Stomach (tissue), 4 donors: ENCODE data around the gene CYBA.

Experiments
- CTCF ChIP-seq, 7 experiments: fragments of 450-650 bp in 4 of 7; fragments of 200-600 bp in 3 of 7; sonication (generic) in 3 of 7; IDR thresholded peaks; one replicate each; pipeline ENCODE4 v1.5.1; 2016 to 2019; ENCODE audit warnings: antibody characterized with exemption in 7 of 7, control low read depth in 2 of 7, mild to moderate bottlenecking in 1 of 7
- EP300 ChIP-seq: sonication (generic); formaldehyde crosslinking; IDR thresholded peaks from one replicate; pipeline ENCODE4 v1.6.1; 2017; ENCODE audit warnings: antibody characterized with exemption
- POLR2A ChIP-seq, 4 donors: fragments of 450-650 bp; IDR thresholded peaks; one replicate each; pipeline ENCODE4 v1.6.1; 2016; ENCODE audit warnings: antibody characterized with exemption in 4 of 4, control low read depth in 2 of 4, mild to moderate bottlenecking in 1 of 4, moderate library complexity in 1 of 4
- POLR2AphosphoS5 ChIP-seq, 3 donors: sonication (generic); formaldehyde crosslinking; IDR thresholded peaks; one replicate each; pipeline ENCODE4 v1.6.1; 2016; ENCODE audit warnings: antibody characterized with exemption in 3 of 3

- TF ChIP-seq POLR2AphosphoS5 (IDR thresholded peaks at IDR 0.05) = no peak
- TF ChIP-seq EP300 = no peak
- no peak for TF ChIP-seq CTCF (IDR thresholded peaks at IDR 0.05)
- no peak for TF ChIP-seq POLR2A (IDR thresholded peaks at IDR 0.05)
These were observed 33.4 kb downstream of the CYBA start for GRCh38 chr16:88617268-88618031.
